Right lobe of liver (tissue), 6 donors: ENCODE results near the gene PEMT. TPM values are rescaled to one million over a fixed set of nuclear protein-coding genes. Genes with fewer than 3 reads are reported as not detected.

Experiments used
- ATAC-seq, 4 donors: fragments of 200-7000 bp; cut with Tn5 transposase; one replicate each; pipeline ENCODE4 v1.9.1; 2020; ENCODE audit warnings: mild to moderate bottlenecking in 4 of 4, moderate library complexity in 4 of 4
- DNase-seq, 3 donors: peaks; one replicate each; pipeline ENCODE4 v3.0.0-alpha.2; 2020
- H3K27ac ChIP-seq, 3 donors: fragments of 200-600 bp; one replicate each; pipeline ENCODE4 v1.8.0; 2022
- H3K27me3 ChIP-seq, 2 donors: fragments of 200-600 bp; one replicate each; pipeline ENCODE4 v1.8.0; 2022
- H3K36me3 ChIP-seq, 4 donors: fragments of 200-600 bp; sonication (generic) in 1 of 4; one replicate each; pipeline versions ENCODE4 v1.5.1 to v1.8.0; 2017 to 2022; ENCODE audit warnings: control low read depth in 1 of 4
- H3K4me1 ChIP-seq, 4 donors: fragments of 200-600 bp; sonication (generic) in 1 of 4; one replicate each; pipeline versions ENCODE4 v1.5.1 to v1.8.0; 2017 to 2022; ENCODE audit warnings: control low read depth in 1 of 4
- H3K4me3 ChIP-seq, 3 donors: fragments of 200-600 bp; one replicate each; pipeline ENCODE4 v1.8.0; 2022
- H3K9me3 ChIP-seq, 4 donors: fragments of 200-600 bp; sonication (generic) in 1 of 4; one replicate each; pipeline versions ENCODE4 v1.5.1 to v1.8.0; 2017 to 2022; ENCODE audit warnings: control low read depth in 1 of 4
- CTCF ChIP-seq, 4 donors: fragments of 200-600 bp in 3 of 4; fragments of 450-650 bp in 1 of 4; IDR thresholded peaks; one replicate each; pipeline versions ENCODE4 v1.5.1 to v1.8.0; 2016 to 2022; ENCODE audit warnings: antibody characterized with exemption in 4 of 4, mild to moderate bottlenecking in 2 of 4
- POLR2A ChIP-seq: fragments of 450-650 bp; IDR thresholded peaks from one replicate; pipeline ENCODE4 v1.6.1; 2017; ENCODE audit warnings: antibody characterized with exemption, mild to moderate bottlenecking
- WGBS: methylation state at CpG from one replicate; pipeline ENCODE4 v1.1.6; 2018; ENCODE audit warnings: low coverage, low lambda C conversion rate; ENCODE audit not compliant: insufficient coverage; ENCODE audit errors: missing lambda C conversion rate; 5-methylcytosine and 5-hydroxymethylcytosine counted together
- intact Hi-C, 2 donors: fragments of 100-400 bp; cut with DNase I; formaldehyde crosslinking; loops; one replicate each; pipeline versions ENCODE4 v1.11.2 to v1.14.1; 2022
- total RNA-seq, 6 experiments: library from RNA; depleted of rRNA in 2 of 6; stranded (reverse); fragments of >200 nt in 2 of 6; fragmentation: NEBNext Ultra II Directional in 3 of 6; extraction: Animal tissue kit (Norgen Biotek cat#: 25700) in 3 of 6; gene quantifications; one replicate each; pipeline versions ENCODE4 v1.1.0 to v1.2.4, GENCODE V29; 2016 to 2023
- donor health status: DM: no; HTN: yes; CAD: no.
- donor health status: DM: no; HTN: no; CAD: no.
- donor health status: DM: no; HTN: no; CAD: no.
- donor health status: DM: no; HTN: yes; CAD: no.
- donor health status: DM: no; HTN: yes; CAD: no.

Gene PEMT
- total RNA-seq, 6 experiments from 2014 or later = 92.4 to 184 (median 170) TPM

GRCh38 chr17:17508019-17508535, 83.4 kb downstream of the PEMT start:
- H3K27ac ChIP-seq = no peak overlapping the region
- intact Hi-C loops = loop anchor here in 1 of 2 donors (10.0 kb wide), 1 partner anchor 127 kb away; no protein-coding TSS in a partner anchor
- DNase-seq (peak in 2 of 3 donors; percentile 16 to 43), ATAC-seq (no peak)
- 80% methylated on average over 5 of the region's 11 CpGs for WGBS
- H3K4me1 ChIP-seq = no peaks in the 10 kb centered on the region
- no peaks in the 10 kb centered on the region for H3K27me3 ChIP-seq
- H3K36me3 ChIP-seq = peaks cover 0 to 2% (median 0%) of the 10 kb centered on the region in 4 donors
- no peak overlapping the region for H3K4me3 ChIP-seq
- TF ChIP-seq CTCF (IDR thresholded peaks at IDR 0.05) (no peak), POLR2A (no peak)
- no peaks in the 10 kb centered on the region for H3K9me3 ChIP-seq

GRCh38 chr17:17507465-17508011, 84.0 kb downstream of the PEMT start:
- intact Hi-C loops = loop anchor here in 1 of 2 donors (10.0 kb wide), 1 partner anchor 127 kb away; no protein-coding TSS in a partner anchor
- no peak for TF ChIP-seq POLR2A
- TF ChIP-seq CTCF (IDR thresholded peaks at IDR 0.05) = no peak
- Histone ChIP-seq H3K36me3 (peaks cover 0 to 2% (median 0%) of the 10 kb centered on the region in 4 donors), H3K4me1 (no peaks in the 10 kb centered on the region), H3K4me3 (no peak overlapping the region), H3K27me3 (no peaks in the 10 kb centered on the region), H3K27ac (no peak overlapping the region), H3K9me3 (no peaks in the 10 kb centered on the region)
- ATAC-seq (no peak), DNase-seq (peak in 2 of 3 donors; percentile 15 to 44)
- WGBS = 73% methylated on average over 2 of the region's 16 CpGs

GRCh38 chr17:17506893-17507464, 84.5 kb downstream of the PEMT start:
- H3K27ac ChIP-seq = no peak overlapping the region
- 57% methylated on average over 3 of the region's 17 CpGs for WGBS
- TF ChIP-seq POLR2A (no peak), CTCF (IDR thresholded peaks at IDR 0.05) (no peak)
- no peaks in the 10 kb centered on the region for H3K27me3 ChIP-seq
- intact Hi-C loops = loop anchor here in 1 of 2 donors (10.0 kb wide), 1 partner anchor 128 kb away; no protein-coding TSS in a partner anchor
- peaks cover 0 to under 1% (median 0%) of the 10 kb centered on the region in 4 donors for H3K36me3 ChIP-seq
- DNase-seq (peak in 2 of 3 donors; percentile 25 to 51), ATAC-seq (no peak)
- no peaks in the 10 kb centered on the region for H3K4me1 ChIP-seq
- no peaks in the 10 kb centered on the region for H3K9me3 ChIP-seq
- H3K4me3 ChIP-seq = no peak overlapping the region

GRCh38 chr17:17506181-17506741, 85.2 kb downstream of the PEMT start:
- ATAC-seq (no peak), DNase-seq (peak in 1 of 3 donors; percentile 47)
- Histone ChIP-seq H3K4me1 (no peaks in the 10 kb centered on the region), H3K36me3 (no peaks in the 10 kb centered on the region), H3K9me3 (no peaks in the 10 kb centered on the region), H3K4me3 (no peak overlapping the region), H3K27ac (no peak overlapping the region), H3K27me3 (no peaks in the 10 kb centered on the region)
- TF ChIP-seq CTCF (IDR thresholded peaks at IDR 0.05) (no peak), POLR2A (no peak)
- intact Hi-C loops = loop anchor here in 1 of 2 donors (10.0 kb wide), 1 partner anchor 129 kb away; no protein-coding TSS in a partner anchor
- WGBS = 60% methylated on average over 1 of the region's 22 CpGs
